GM19043 (cell line): ENCODE data around the gene ATP6V1C2.

Source experiments
- ATAC-seq: cut with Tn5 transposase; IDR thresholded peaks from one replicate; pipeline ENCODE4 v1.9.1; 2021; ENCODE audit warnings: low read depth; ENCODE audit not compliant: unreplicated experiment

Gene ATP6V1C2

DNA sequence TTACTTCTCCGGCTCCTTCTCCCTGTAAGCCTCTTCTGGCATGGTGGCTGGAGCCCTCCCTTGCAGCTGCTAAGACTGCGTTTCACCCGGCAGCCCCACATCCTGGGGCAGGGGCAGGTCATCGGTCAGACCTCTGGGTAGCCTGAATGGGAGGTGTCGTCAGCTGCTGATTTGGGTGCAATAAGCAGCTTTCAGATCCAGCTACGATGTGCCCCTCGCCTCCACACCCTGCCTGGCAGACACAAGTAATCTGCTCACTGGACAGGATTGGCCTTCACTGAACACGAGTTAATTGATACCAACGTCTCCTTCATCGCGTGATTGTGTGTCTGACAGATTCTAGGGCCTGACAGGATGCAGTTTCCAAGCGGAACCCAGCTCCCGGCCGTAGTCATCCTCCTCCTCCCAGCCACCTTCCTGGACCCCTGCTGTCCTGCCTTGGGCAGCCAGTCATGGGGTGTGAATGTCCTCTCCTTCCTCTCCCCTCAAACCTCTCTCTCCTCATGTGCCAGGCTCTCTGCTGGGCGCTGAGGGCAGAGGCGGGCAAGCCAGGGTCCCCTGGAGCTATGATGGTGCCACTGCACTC lies 110.1 kb downstream of the ATP6V1C2 start:
- no peak for ATAC-seq

DNA sequence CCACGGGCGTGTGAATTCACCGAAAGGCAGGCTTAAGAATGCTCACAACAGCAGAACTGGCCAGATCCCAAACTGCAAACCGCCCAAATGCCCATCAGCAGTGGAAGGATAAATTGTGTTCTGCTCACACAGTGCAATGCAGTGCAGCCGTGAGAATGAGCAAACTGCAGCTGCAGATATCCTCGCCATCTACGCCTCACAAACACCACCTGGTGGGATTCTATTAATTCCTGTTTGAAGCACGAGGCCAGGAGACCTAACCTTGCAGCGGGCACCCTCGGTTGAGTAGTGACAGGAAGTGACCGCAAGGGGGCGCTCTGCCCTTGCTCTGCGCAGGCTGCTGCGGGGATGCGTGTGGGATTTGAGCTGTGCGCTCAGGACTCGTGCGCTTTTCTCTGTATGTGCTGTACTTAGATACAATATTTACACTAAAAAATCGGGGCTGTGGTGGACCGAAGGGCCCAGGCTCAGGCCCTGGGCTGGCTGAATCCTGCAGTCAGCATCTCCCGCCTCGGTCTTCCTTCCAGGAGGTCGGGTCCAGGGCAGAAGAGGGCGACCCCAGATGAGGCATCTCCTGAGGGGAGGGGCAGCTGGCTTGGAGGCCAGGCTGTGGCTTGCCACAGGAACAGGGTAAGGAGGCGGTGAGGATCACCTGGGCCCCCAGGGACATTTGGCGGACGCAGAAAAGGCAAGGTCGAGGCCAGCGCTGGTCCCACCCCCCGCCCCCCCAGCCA lies 110.9 kb downstream of the ATP6V1C2 start:
- ATAC-seq, result peak; percentile 85

- no peak for ATAC-seq
Observed at GRCh38 chr2:10833021-10833420, 111.6 kb downstream of the ATP6V1C2 start.

GRCh38 chr2:10834068-10834655 lies 112.7 kb downstream of the ATP6V1C2 start:
- no peak for ATAC-seq
